KMS-11 (cell line): Measurements from ENCODE around the gene RLN1.
A peak's percentile ranks its signal among the peaks of the same experiment; 100 is the strongest.

Source experiments
- H2AFZ ChIP-seq: fragments of 200-600 bp; sonication (generic); 2 replicates; pipeline ENCODE4 v1.6.1; 2016; ENCODE audit warnings: antibody characterized with exemption, mixed run types, low read depth
- H3K27ac ChIP-seq: fragments of 200-600 bp; sonication (generic); 2 replicates; pipeline ENCODE4 v1.6.1; 2016; ENCODE audit warnings: mild to moderate bottlenecking, mixed run types
- H3K27me3 ChIP-seq: fragments of 200-600 bp; sonication (generic); 2 replicates; pipeline ENCODE4 v1.6.1; 2017; ENCODE audit warnings: mild to moderate bottlenecking, low read depth, mixed run types, moderate library complexity; ENCODE audit not compliant: insufficient read depth
- H3K36me3 ChIP-seq: fragments of 200-600 bp; sonication (generic); 2 replicates; pipeline ENCODE4 v1.6.1; 2017; ENCODE audit warnings: mild to moderate bottlenecking, mixed run types; ENCODE audit not compliant: insufficient read depth
- H3K4me1 ChIP-seq: fragments of 200-600 bp; sonication (generic); 2 replicates; pipeline ENCODE4 v1.6.1; 2016; ENCODE audit warnings: mild to moderate bottlenecking, low read depth, mixed run types; ENCODE audit not compliant: poor library complexity, severe bottlenecking
- H3K4me2 ChIP-seq: fragments of 200-600 bp; sonication (generic); 2 replicates; pipeline ENCODE4 v1.7.0; 2016; ENCODE audit warnings: mild to moderate bottlenecking, mixed run types
- H3K4me3 ChIP-seq: fragments of 200-600 bp; sonication (generic); IDR thresholded peaks from 2 replicates; pipeline ENCODE4 v1.6.1; 2017; ENCODE audit warnings: low read depth, low read length, mixed read lengths; ENCODE audit not compliant: insufficient read depth
- H3K79me2 ChIP-seq: fragments of 200-600 bp; sonication (generic); 2 replicates; pipeline ENCODE4 v1.6.1; 2016; ENCODE audit warnings: low read depth, mixed run types; ENCODE audit not compliant: insufficient read depth
- H3K9ac ChIP-seq: fragments of 200-600 bp; sonication (generic); 2 replicates; pipeline ENCODE4 v1.6.1; 2016; ENCODE audit warnings: mild to moderate bottlenecking, mixed run types
- H4K20me1 ChIP-seq: fragments of 200-600 bp; sonication (generic); 2 replicates; pipeline ENCODE4 v1.6.1; 2016; ENCODE audit warnings: mild to moderate bottlenecking, mixed run types; ENCODE audit not compliant: insufficient read depth
- CTCF ChIP-seq: fragments of 200-600 bp; sonication (generic); conservative IDR thresholded peaks from 2 replicates; pipeline ENCODE4 v1.6.1; 2017; ENCODE audit warnings: low read depth, mild to moderate bottlenecking, antibody characterized with exemption, low read length, moderate library complexity, mixed read lengths

Gene RLN1

GRCh38 chr9:5382479-5382878 lies 42.8 kb upstream of the RLN1 start:
- Histone ChIP-seq H3K79me2 (no peaks in the 10 kb centered on the region), H2AFZ (no peak overlapping the region), H3K27me3 (no peaks in the 10 kb centered on the region), H4K20me1 (no peaks in the 10 kb centered on the region), H3K4me2 (no peak overlapping the region), H3K9ac (no peak overlapping the region), H3K27ac (no peak overlapping the region), H3K4me3 (no peak overlapping the region), H3K4me1 (no peaks in the 10 kb centered on the region), H3K36me3 (no peaks in the 10 kb centered on the region)
- no peak for TF ChIP-seq CTCF

GRCh38 chr9:5375790-5376477 lies 36.3 kb upstream of the RLN1 start:
- no peak overlapping the region for H3K4me3 ChIP-seq
- no peaks in the 10 kb centered on the region for H4K20me1 ChIP-seq
- H3K27me3 ChIP-seq, result no peaks in the 10 kb centered on the region
- no peak overlapping the region for H3K4me2 ChIP-seq
- no peak overlapping the region for H3K9ac ChIP-seq
- no peak overlapping the region for H3K27ac ChIP-seq
- peaks cover 10% of the 10 kb centered on the region for H3K4me1 ChIP-seq
- H3K36me3 ChIP-seq, result no peaks in the 10 kb centered on the region
- TF ChIP-seq CTCF, result no peak
- no peak overlapping the region for H2AFZ ChIP-seq
- H3K79me2 ChIP-seq, result no peaks in the 10 kb centered on the region

- Histone ChIP-seq H3K79me2 (no peaks in the 10 kb centered on the region), H4K20me1 (no peaks in the 10 kb centered on the region), H3K4me2 (peak overlapping the region; percentile 23; the same call in 1 of the 2 replicates), H3K36me3 (no peaks in the 10 kb centered on the region), H3K4me1 (peaks cover 10% of the 10 kb centered on the region), H3K27me3 (no peaks in the 10 kb centered on the region), H3K27ac (no peak overlapping the region), H3K9ac (no peak overlapping the region), H2AFZ (no peak overlapping the region), H3K4me3 (no peak overlapping the region)
- no peak for TF ChIP-seq CTCF
Measured at GRCh38 chr9:5375091-5375490, 35.4 kb upstream of the RLN1 start.

GRCh38 chr9:5364294-5365024 lies 24.8 kb upstream of the RLN1 start:
- H3K4me2 ChIP-seq, result no peak overlapping the region
- no peak overlapping the region for H3K4me3 ChIP-seq
- H3K9ac ChIP-seq, result no peak overlapping the region
- H4K20me1 ChIP-seq, result no peaks in the 10 kb centered on the region
- no peak overlapping the region for H2AFZ ChIP-seq
- H3K27ac ChIP-seq, result no peak overlapping the region
- no peak for TF ChIP-seq CTCF
- H3K4me1 ChIP-seq, result no peaks in the 10 kb centered on the region
- H3K27me3 ChIP-seq, result no peaks in the 10 kb centered on the region
- no peaks in the 10 kb centered on the region for H3K79me2 ChIP-seq
- no peaks in the 10 kb centered on the region for H3K36me3 ChIP-seq
